ENCODE results near the gene SPOPL.

GRCh38 chr2:138504546-138505235 lies 3.1 kb downstream of the SPOPL start:
- TF ChIP-seq CTCF (IDR thresholded peaks at IDR 0.05; ENCODE audit: low read depth, low read length), result no peak
- TF ChIP-seq MAX (IDR thresholded peaks at IDR 0.05; ENCODE audit: low read depth, low read length), result no peak
